ENCODE data around the gene PKD1.

DNA sequence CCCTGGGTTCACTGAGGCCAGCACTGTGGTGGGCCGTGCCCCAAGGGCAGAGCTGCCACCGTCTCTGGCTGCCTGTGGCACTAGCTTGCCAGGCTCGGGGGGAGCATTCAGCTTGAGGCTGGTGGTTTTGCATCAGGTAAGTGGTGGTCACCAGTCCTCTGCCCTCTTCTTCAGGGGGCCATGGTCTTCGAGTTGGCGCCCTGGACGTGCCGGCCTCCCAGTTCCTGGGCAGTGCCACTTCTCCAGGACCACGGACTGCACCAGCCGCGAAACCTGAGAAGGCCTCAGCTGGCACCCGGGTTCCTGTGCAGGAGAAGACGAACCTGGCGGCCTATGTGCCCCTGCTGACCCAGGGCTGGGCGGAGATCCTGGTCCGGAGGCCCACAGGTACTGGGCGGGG lies 55.7 kb downstream of the PKD1 start:
- TF ChIP-seq POLR2A (IDR thresholded peaks at IDR 0.05; ENCODE audit: low read length) (no peak), GATA1 (IDR thresholded peaks at IDR 0.05; ENCODE audit: low read depth, low read length) (no peak)
